SIG-M5 (cell line): ENCODE measurements around the gene NANOS3.

Source experiments
- DNase-seq: peaks from one replicate; lab custom pipeline; 2025; lab: John Stamatoyannopoulos, UW

The NANOS3 gene

GRCh38 chr19:13876834-13877233, at the start of gene NANOS3:
Gene NANOS3 (plus strand): TSS chr19:13877134. CDS start chr19:13877249, 115 bp downstream.
- DNase-seq, result no peak

- DNase-seq, result no peak
Measured at GRCh38 chr19:13827656-13828055, 49.3 kb upstream of the NANOS3 start.

DNA sequence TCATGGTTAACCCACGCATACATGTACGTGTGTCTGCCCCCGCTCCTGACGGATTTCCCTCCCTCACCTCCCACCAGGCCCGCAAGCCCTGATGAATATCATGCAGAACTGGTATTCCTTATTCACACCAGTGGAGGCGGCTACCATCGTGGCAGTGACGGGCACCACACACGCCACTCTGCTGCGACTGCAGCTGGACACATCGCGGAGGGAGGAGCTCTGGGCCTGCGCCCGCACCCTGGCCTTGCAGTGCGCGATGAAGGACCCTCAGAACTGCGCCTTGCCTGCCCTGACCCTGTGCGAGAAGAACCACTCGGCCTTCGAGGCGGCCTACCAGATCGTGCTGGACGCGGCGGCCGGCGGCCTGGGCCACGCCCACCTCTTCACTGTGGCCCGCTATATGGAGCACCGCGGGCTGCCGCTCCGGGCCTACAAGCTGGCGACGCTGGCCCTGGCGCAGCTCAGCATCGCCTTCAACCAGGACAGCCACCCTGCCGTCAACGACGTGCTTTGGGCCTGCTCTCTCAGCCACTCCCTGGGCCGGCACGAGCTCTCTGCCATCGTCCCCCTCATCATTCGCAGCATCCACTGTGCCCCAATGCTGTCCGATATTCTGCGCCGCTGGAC, 46.7 kb upstream of the NANOS3 start:
- DNase-seq, result no peak

- no peak for DNase-seq
Measured at GRCh38 chr19:13830741-13831536, 46.0 kb upstream of the NANOS3 start.

GRCh38 chr19:13831537-13832467, 45.1 kb upstream of the NANOS3 start:
- DNase-seq, result no peak

GRCh38 chr19:13833330-13834243, 43.3 kb upstream of the NANOS3 start:
- DNase-seq, result no peak

DNA sequence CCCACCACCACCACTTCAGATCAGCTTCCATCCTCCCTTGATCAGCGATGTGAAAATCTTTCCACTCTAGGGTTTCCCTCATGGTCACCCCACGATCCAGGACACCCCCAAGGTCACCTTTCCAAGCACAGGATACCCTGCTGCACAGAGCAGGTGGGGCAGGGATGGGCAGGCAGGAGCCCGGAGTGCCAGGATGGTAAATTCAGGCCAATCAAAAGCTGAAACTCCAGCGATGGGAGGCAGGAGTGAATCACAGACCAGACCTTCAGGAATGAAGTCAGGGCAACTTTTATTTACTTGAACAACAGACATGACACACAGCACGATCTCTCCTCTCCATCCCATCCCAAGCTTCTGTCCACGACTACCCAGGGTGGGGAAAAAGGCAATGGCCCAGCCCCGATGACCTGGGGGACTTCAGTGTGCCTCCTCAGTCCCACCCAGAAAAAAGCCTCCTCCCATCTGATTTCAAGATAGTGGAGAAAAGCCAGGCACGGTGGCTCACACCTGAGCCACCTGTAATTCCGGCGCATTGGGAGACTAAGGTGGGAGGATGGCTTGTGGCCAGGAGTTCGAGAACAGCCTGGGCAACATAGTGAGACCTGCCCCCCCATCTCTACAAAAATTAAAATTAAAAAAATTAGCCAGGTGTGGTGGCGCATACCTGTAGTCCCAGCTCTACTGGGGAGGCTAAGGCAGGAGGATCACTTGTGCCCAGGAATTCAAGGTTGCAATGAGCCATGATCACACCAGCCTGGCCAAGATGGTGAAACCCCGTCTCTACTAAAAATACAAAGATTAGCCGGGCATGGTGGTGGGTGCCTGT, 42.5 kb upstream of the NANOS3 start:
- DNase-seq, result no peak

DNA sequence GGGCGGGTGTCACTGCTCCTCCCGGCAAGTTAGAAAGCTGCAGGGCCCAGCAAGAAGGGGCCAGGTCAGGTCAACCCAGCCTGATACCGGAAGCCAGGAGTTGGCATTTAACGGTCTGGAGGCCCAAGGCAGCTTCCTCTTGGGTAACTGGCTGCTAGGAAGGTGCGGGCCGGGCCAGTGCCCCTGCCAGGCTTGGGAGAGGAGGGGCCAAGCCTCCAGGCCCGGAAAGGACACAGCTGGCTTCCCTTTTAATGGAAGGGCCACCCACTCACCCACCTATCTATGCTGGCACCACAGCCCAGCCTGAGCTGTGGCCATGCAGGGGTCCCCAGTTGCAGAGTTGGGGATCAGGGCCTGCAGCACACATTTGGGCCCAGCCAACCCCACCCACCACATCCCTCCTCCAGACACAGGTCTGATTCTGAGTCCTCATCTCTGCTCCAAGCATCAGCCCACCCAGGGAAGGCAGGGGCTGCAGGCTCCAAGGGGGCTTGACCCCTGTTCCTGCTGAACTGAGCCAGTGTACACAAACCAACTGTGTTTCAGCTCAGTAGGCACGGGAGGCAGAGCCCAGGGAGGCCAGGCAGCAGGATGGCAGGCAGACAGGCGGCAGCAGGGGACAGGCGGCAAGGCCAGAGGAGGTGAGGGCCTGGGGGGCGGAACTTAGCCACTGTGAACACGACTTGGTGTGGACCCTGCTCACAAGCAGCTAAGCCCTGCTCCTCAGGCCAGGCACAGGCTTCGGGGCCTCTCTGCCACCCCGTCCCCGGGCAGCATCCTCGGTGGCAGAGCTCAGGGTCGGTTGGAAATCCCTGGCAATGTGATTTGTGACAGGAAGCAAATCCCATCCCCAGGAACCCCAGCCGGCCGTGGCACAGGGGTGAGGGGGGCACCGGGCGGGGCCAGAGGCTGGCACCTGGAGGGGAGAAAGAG, 40.9 kb upstream of the NANOS3 start:
- no peak for DNase-seq

GRCh38 chr19:13838435-13839129, 38.4 kb upstream of the NANOS3 start:
- DNase-seq, result no peak

GRCh38 chr19:13839130-13839937, 37.6 kb upstream of the NANOS3 start:
- peak; percentile 29 for DNase-seq

DNA sequence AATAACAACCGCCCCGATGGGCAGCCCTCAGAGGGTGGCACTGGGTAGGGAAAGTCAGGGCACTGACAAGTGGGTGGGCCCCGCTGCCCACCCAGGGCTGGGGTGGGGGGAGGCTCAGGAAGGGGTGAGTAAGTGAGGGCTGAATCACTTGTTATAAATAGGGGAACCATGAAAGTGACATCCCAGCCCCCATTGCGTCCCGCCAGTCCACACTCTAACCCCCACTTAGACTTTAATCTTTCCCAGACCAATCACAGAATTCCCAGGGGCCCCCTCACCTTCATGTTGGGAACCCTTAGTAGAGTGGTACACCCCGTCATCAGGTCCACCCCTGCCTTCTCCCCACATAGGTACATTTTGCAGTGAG, 37.0 kb upstream of the NANOS3 start:
- DNase-seq, result no peak

- no peak for DNase-seq
Measured at GRCh38 chr19:13840305-13841085, 36.4 kb upstream of the NANOS3 start.

DNA sequence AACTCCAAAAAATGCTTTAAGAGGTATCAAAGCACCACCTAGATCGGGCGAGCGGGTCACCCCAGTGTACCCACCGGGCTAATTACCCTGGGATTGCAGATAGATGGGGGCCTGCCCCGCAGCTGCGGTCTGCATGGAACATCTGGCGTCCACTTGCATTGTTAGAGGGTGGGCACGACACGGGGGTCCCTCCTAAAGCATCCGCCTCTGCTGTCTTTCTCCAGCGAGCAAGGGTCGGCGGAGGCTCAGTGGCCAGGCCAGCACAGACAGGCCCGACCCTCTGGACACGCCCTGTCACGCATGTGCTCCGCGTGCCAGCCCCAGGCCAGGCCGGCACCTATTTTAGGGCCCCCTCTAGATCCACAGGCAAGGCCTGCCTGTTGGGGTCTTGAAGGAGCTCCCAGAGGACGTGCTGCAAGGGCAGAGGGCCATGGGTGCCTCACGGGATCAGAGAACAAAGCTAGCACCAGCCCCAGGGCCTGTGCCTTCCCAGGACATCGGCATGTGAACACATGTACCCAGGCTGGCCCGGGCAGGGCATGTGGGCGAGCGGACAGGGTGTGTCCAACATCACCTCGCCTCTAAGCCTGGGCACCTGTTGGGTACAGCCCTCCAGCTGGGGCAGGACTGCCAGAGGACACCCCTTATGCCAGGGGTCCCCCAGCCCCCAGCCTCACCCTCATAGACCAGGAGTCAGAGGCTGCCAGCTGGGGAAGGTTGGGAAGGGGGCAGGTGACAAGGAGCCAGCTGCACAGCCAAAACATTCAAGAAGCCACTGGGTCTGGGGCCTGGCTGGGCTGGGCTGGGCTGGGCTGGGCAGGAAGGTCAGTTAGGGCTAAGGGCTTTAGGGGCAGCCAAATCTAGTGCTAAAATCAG, 35.6 kb upstream of the NANOS3 start:
- DNase-seq, result no peak

- DNase-seq, result no peak
Measured at GRCh38 chr19:13841962-13842290, 35.0 kb upstream of the NANOS3 start.

DNA sequence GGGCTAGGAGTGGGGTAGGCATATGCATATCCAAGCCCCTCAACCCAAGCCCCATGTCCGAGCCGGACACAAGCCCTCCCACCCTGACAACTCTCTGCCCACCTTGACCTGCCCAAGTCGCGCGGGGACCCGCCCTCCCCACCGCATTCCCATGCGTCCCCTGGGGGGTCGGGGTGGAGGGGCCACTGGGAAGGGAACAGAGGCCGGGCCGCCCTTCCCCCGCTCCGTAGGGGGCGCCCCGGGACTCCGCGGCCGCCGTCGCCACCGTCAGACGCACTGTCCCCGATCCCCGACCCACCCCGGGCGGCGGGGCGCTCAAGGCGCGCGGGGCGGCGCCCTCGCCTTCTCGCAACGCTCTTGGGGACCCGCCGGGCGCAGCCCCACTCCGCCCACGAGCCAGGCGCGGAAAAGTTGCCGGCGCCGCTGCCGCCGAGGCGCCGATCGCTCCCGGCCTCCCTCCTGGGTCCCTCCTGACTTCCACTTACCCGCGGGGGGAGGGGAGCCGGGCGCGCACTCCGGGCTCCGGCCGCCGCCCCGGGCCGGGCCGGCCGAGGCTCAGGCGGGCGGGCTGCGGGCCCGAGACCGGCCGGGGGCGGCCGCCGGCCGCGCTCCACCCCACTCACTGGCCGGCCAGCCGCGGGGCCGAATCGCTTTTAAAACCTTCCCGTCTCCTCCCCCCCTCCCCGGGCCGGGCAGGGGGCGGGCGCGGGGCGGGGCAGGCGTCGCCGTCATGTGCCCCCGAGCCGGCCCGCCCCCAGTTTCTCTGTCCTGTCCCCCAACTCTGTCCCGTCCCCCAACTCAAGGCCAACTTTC, 34.4 kb upstream of the NANOS3 start:
- no peak for DNase-seq
